GM12875 (cell line): ENCODE measurements around the gene DTNBP1.

ENCODE experiments used
- H3K4me3 ChIP-seq: one replicate; pipeline ENCODE4 v1.5.1; 2011; ENCODE audit warnings: low read depth, low read length, control low read depth
- CTCF ChIP-seq: IDR thresholded peaks from 2 replicates; pipeline ENCODE4 v1.5.1; 2011; ENCODE audit warnings: low read depth, mild to moderate bottlenecking, control low read depth, inconsistent platforms, low read length, moderate library complexity, borderline replicate concordance; ENCODE audit not compliant: insufficient read depth

The DTNBP1 gene

GRCh38 chr6:15538766-15539495 is 123.9 kb downstream of the DTNBP1 start:
- TF ChIP-seq CTCF = no peak
- no peak overlapping the region for H3K4me3 ChIP-seq

- TF ChIP-seq CTCF = no peak
- no peak overlapping the region for H3K4me3 ChIP-seq
These were observed 124.7 kb downstream of the DTNBP1 start for GRCh38 chr6:15538106-15538505.

GRCh38 chr6:15536198-15536955 is 126.5 kb downstream of the DTNBP1 start:
- TF ChIP-seq CTCF = no peak

GRCh38 chr6:15535495-15536197 is 127.2 kb downstream of the DTNBP1 start:
- TF ChIP-seq CTCF = no peak
- no peak overlapping the region for H3K4me3 ChIP-seq

More at GRCh38 chr6:15536198-15536955, 126.5 kb downstream of the DTNBP1 start:
- H3K4me3 ChIP-seq = no peak overlapping the region

- no peak for TF ChIP-seq CTCF
- no peak overlapping the region for H3K4me3 ChIP-seq
These were observed 127.9 kb downstream of the DTNBP1 start for GRCh38 chr6:15534974-15535373.

GRCh38 chr6:15533379-15534026 is 129.3 kb downstream of the DTNBP1 start:
- no peak overlapping the region for H3K4me3 ChIP-seq
- TF ChIP-seq CTCF = no peak
